H1 (cell line): ENCODE measurements around the gene WDR74. TPM values are rescaled to one million over a fixed set of nuclear protein-coding genes. Genes with fewer than 3 reads are reported as not detected.

Experiments
- CBX8 ChIP-seq: fragments of 300-800, 300-1000 bp; sonication (generic); IDR thresholded peaks from 2 replicates; pipeline ENCODE4 v1.7.1; 2016; ENCODE audit warnings: low read depth, low read length, borderline replicate concordance
- CHD1 ChIP-seq: IDR thresholded peaks from 2 replicates; pipeline ENCODE4 v1.6.1; 2012; ENCODE audit warnings: low read depth, low read length, improper control_type of control experiment
- CTBP2 ChIP-seq: IDR thresholded peaks from 2 replicates; pipeline ENCODE4 v1.7.0; 2011; ENCODE audit warnings: borderline replicate concordance, mild to moderate bottlenecking, moderate library complexity, mixed read lengths, low read length; ENCODE audit not compliant: insufficient read depth, insufficient read length
- EGR1 ChIP-seq: IDR thresholded peaks from 2 replicates; pipeline ENCODE4 v1.6.1; 2011; ENCODE audit warnings: low read depth, low read length, borderline replicate concordance
- EP300 ChIP-seq, 2 experiments: IDR thresholded peaks; 1 replicate in 1 of 2; 2 replicates in 1 of 2; pipeline ENCODE4 v1.6.1; 2011 to 2012; ENCODE audit warnings: low read depth in 2 of 2, low read length in 2 of 2, mild to moderate bottlenecking in 2 of 2, borderline replicate concordance in 1 of 2, inconsistent platforms in 1 of 2, moderate library complexity in 1 of 2
- GTF2F1 ChIP-seq: IDR thresholded peaks from 2 replicates; pipeline ENCODE4 v1.6.1; 2012; ENCODE audit warnings: low read depth, low read length, improper control_type of control experiment, borderline replicate concordance
- HDAC2 ChIP-seq, 2 experiments: fragments of 300-600 bp in 1 of 2; sonication (generic) in 1 of 2; IDR thresholded peaks; 2 replicates each; pipeline ENCODE4 v1.6.1; 2011 to 2012; ENCODE audit warnings: low read depth in 2 of 2, low read length in 2 of 2, mild to moderate bottlenecking in 2 of 2, moderate library complexity in 2 of 2, borderline replicate concordance in 1 of 2, inconsistent platforms in 1 of 2
- NANOG ChIP-seq: IDR thresholded peaks from 2 replicates; pipeline ENCODE4 v1.6.1; 2011; ENCODE audit warnings: low read length, low read depth, mild to moderate bottlenecking, inconsistent platforms; ENCODE audit not compliant: insufficient read depth, poor library complexity, severe bottlenecking
- NRF1 ChIP-seq: IDR thresholded peaks from 2 replicates; pipeline ENCODE4 v1.6.1; 2011; ENCODE audit warnings: mild to moderate bottlenecking, low read depth, low read length, improper control_type of control experiment
- POLR2AphosphoS5 ChIP-seq: IDR thresholded peaks from 2 replicates; pipeline ENCODE4 v1.6.1; 2011; ENCODE audit warnings: low read depth, low read length
- POU5F1 ChIP-seq: IDR thresholded peaks from 2 replicates; pipeline ENCODE4 v1.6.1; 2011; ENCODE audit warnings: low read depth, mild to moderate bottlenecking, low read length, moderate library complexity
- RAD21 ChIP-seq, 2 experiments: IDR thresholded peaks in 1 of 2; conservative IDR thresholded peaks in 1 of 2; 2 replicates each; pipeline ENCODE4 v1.6.1; 2011; ENCODE audit warnings: low read depth in 2 of 2, low read length in 2 of 2, improper control_type of control experiment in 1 of 2, inconsistent platforms in 1 of 2, mild to moderate bottlenecking in 1 of 2, moderate library complexity in 1 of 2
- SIRT6 ChIP-seq: IDR thresholded peaks from one replicate; pipeline ENCODE4 v1.7.1; 2012; ENCODE audit warnings: low read length, inconsistent platforms
- SUZ12 ChIP-seq: fragments of 200-600 bp; sonication (generic); IDR thresholded peaks from 2 replicates; pipeline ENCODE4 v1.6.1; 2012; ENCODE audit warnings: mild to moderate bottlenecking, inconsistent platforms, low read length, moderate library complexity, mixed read lengths
- TAF7 ChIP-seq: optimal IDR thresholded peaks from 2 replicates; pipeline ENCODE3; 2011; ENCODE audit warnings: low read depth, mild to moderate bottlenecking, inconsistent platforms, low read length, moderate library complexity, borderline replicate concordance
- TCF12 ChIP-seq: IDR thresholded peaks from 2 replicates; pipeline ENCODE4 v1.6.1; 2011; ENCODE audit warnings: low read depth, mild to moderate bottlenecking, low read length
- polyA plus RNA-seq, 7 experiments: library from polyadenylated mRNA; depleted of rRNA in 3 of 7; stranded (reverse) in 5 of 7; unstranded in 2 of 7; fragments of >200 nt in 5 of 7; fragments of 200-250 nt in 2 of 7; gene quantifications; 1 replicate in 5 of 7; 2 replicates in 1 of 7; 4 replicates in 1 of 7; pipeline versions ENCODE4 v1.2.1 to v1.2.3, GENCODE V29; 2011 to 2013; ENCODE audit warnings: missing spikeins in 2 of 7, mixed read lengths in 2 of 7
- total RNA-seq: library from RNA; stranded (reverse); fragmentation: NEBNext Ultra II Directional; extraction: Animal tissue kit (Norgen Biotek cat#: 25700); gene quantifications from 2 replicates; pipeline ENCODE4 v1.2.1, GENCODE V29; 2021
- TF ChIP-seq, protein P1 (sequence below), 3 experiments: IDR thresholded peaks; 1 replicate in 2 of 3; 2 replicates in 1 of 3; pipeline versions ENCODE4 v1.5.1 to v1.6.1; 2011; ENCODE audit warnings: low read length in 3 of 3, mild to moderate bottlenecking in 3 of 3, inconsistent platforms in 2 of 3, low read depth in 1 of 3, moderate library complexity in 1 of 3; ENCODE audit not compliant: insufficient read depth in 1 of 3; ENCODE audit errors: control extremely low read depth in 1 of 3
- TF ChIP-seq, protein P2 (sequence below): IDR thresholded peaks from 2 replicates; pipeline ENCODE4 v1.6.1; 2012; ENCODE audit warnings: inconsistent platforms

WDR74 gene
- total and polyA plus RNA-seq, 2 of the 8 experiments (the other 6 are each of a cell fraction or from before 2014, with no cell fraction given), result 93.6 to 97.0 TPM

DNA sequence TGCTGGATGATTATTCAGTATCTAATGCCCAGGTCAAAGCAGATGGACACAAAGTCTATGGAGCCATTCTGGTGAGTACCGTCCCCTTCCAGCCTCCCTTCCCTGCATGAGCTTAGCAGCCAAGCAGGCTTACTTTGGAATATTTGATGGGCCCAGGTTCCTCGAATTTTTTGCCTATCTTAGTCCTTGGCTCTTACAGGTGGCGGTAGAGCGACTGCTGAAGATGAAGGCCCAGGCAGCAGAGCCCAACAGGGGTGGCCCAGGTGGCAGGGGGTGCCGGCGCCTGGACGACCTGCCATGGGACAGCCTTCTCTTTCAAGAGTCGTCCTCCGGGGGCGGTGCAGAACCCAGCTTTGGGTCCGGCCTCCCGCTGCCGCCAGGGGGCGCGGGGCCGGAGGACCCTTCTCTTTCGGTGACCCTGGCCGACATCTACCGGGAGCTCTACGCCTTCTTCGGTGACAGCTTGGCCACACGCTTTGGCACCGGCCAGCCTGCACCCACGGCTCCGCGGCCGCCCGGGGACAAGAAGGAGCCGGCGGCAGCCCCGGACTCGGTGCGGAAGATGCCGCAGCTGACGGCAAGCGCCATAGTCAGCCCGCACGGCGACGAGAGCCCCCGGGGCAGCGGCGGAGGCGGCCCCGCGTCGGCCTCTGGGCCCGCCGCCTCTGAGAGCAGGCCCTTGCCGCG, 52.9 kb downstream of the WDR74 start (continued):
- TF ChIP-seq, protein P1, sequence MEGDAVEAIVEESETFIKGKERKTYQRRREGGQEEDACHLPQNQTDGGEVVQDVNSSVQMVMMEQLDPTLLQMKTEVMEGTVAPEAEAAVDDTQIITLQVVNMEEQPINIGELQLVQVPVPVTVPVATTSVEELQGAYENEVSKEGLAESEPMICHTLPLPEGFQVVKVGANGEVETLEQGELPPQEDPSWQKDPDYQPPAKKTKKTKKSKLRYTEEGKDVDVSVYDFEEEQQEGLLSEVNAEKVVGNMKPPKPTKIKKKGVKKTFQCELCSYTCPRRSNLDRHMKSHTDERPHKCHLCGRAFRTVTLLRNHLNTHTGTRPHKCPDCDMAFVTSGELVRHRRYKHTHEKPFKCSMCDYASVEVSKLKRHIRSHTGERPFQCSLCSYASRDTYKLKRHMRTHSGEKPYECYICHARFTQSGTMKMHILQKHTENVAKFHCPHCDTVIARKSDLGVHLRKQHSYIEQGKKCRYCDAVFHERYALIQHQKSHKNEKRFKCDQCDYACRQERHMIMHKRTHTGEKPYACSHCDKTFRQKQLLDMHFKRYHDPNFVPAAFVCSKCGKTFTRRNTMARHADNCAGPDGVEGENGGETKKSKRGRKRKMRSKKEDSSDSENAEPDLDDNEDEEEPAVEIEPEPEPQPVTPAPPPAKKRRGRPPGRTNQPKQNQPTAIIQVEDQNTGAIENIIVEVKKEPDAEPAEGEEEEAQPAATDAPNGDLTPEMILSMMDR (IDR thresholded peaks at IDR 0.05; ENCODE audit: control extremely low read depth in 1 of 3, insufficient read depth in 1 of 3, low read depth in 1 of 3, low read length in 3 of 3), result peak; percentile 96 to 100 (median 96)
- TF ChIP-seq CTBP2 (peak; percentile 72), POU5F1 (no peak), EP300 (IDR thresholded peaks at IDR 0.05; ENCODE audit: borderline replicate concordance in 1 of 2, low read depth in 2 of 2, low read length in 2 of 2) (0 out of 3 replicates have a peak, but pooled peaks of 1 of the 2 experiments have one; percentile 6), NRF1 (no peak), SIRT6 (no peak), CHD1 (no peak), SUZ12 (no peak), CBX8 (no peak), NANOG (no peak), HDAC2 (IDR thresholded peaks at IDR 0.05; ENCODE audit: borderline replicate concordance in 1 of 2, low read depth in 2 of 2, low read length in 2 of 2) (no peak; a peak in 1 of 4 replicates), RAD21 (IDR thresholded peaks at IDR 0.05 in 1 of 2, conservative IDR thresholded peaks at IDR 0.05 in 1 of 2; ENCODE audit: low read depth in 2 of 2, low read length in 2 of 2) (peak; percentile 48 to 60), TAF7 (peak; percentile 92), POLR2AphosphoS5 (peak; percentile 16; the same call in 1 of the 2 replicates), EGR1 (0 out of 2 replicates have a peak, but pooled peaks have one; percentile 42), TCF12 (peak; percentile 74; the same call in 1 of the 2 replicates), GTF2F1 (no peak)
- TF ChIP-seq, protein P2, sequence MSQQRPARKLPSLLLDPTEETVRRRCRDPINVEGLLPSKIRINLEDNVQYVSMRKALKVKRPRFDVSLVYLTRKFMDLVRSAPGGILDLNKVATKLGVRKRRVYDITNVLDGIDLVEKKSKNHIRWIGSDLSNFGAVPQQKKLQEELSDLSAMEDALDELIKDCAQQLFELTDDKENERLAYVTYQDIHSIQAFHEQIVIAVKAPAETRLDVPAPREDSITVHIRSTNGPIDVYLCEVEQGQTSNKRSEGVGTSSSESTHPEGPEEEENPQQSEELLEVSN, result 0 out of 2 replicates have a peak, but pooled peaks have one; percentile 10
